GM18517 (cell line): Measurements from ENCODE around the gene ANKLE2.
"Not testable (repeated sequence)": the region's sequence is repeated elsewhere in the genome, so short reads cannot be mapped to it uniquely, and the experiment has no call there.

ENCODE experiments used
- ATAC-seq: cut with Tn5 transposase; IDR thresholded peaks from one replicate; pipeline ENCODE4 v1.9.1; 2021; ENCODE audit warnings: mild to moderate bottlenecking, moderate library complexity; ENCODE audit not compliant: unreplicated experiment

Gene ANKLE2

DNA sequence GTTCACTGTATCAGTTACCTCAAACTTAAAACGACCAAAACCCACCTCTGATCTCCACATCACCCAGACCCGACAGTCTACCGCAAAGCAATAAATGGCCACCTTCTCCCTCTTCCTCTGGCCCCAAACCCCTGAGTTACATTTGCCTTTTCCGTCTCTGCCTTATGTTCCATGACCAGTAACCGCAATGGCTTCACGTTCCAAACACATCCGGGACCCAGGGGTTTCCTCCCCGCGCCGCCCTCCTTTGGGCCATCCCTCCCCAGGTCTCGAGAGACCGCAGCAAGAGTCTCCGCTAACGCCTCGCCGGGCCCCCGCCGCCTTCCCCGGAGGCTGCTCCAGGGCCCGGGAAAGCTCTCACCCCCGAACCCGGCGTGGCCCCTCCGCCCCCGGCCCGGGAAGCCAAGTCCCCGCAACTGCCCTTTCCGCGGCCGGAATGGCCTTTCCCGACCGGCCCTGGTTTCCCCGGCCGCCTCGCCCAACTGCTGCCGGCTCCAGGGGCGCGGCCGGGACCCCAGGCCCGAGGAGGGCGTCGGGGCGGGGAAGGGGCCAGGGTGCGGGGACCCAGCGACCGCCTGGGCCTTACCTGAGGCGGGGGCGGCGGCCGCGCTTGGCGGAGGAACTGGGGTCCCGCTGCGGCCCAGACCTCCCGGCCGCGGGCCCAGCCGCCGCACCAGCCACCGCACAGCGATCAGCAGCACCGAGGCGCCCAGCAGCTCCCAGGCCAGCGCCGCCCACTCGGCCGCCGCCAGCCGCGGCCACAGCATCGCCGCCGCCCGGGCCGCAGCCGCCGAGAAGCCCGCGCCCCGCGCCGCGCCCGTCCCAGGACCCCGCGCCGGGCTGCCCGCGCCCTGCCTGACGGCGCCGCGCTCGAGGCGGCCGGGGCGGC lies at the start of gene ANKLE2:
Gene ANKLE2, minus strand, starts transcription at position 801 of the 889 bp plus-strand sequence. Its CDS starts 34 bp downstream, at position 767.
- peak; percentile 35 for ATAC-seq

- not testable (repeated sequence) for ATAC-seq
Observed at GRCh38 chr12:132809391-132809790, 47.8 kb upstream of the ANKLE2 start.

GRCh38 chr12:132807295-132808092 lies 45.9 kb upstream of the ANKLE2 start:
- ATAC-seq = no peak

DNA sequence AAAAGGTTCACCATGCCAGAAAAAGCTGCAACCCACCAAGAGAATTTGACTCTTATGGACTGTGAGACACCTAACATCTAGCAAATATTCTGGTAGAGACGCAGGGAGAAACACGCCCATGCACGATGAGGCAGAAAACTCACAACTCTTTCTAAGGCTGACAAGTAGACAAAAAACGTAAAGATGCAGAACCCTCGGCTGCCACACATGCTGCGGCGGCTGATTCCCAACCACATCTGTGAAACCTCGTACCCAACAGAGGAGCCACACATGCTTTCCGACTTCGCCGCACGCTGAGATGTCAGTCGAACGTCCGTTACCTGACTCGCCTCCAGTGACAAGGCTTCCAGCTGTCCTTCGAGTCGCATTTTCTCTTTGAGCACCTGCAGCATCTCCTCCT lies 45.2 kb upstream of the ANKLE2 start:
- ATAC-seq = no peak

GRCh38 chr12:132804426-132804861 lies 42.8 kb upstream of the ANKLE2 start:
- no peak for ATAC-seq

DNA sequence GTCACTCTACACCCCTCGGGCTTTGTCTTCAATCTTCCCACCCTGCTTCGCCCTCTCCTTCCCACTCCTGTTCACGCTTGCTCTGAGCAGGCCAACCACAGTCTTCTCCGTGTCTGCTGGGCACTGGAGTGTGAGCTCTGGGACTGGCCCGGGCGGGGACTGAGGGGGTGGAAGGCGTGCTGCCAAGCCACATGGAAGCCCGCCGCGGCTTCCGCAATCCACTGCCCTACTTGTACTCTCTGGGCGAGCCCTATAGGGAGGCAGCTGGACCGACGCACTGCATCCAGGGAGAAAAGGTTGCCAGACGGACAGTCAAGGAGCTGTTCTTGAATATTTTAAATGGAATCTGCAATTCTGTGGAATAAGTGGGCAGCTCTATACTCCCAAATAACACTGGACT lies 42.3 kb upstream of the ANKLE2 start:
- no peak for ATAC-seq

DNA sequence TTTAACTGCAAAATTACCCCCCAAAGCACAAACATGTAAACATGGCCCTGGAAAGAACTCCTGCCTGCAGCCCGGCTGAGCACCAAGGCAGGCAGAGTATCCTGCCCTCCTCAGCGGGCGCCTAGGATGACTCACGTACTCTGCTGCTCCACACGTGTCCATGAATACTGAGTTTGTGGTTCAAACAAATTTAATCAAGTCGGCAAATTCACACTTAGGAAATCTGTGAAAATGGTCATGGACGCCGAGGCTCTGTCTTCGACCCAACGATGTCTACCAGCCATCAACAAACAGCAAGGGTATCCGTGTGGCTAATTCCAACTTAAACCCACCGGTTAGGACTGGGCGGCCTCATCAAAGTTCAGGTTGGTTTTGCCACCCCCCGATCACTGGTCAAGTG lies 41.5 kb upstream of the ANKLE2 start:
- no peak for ATAC-seq

DNA sequence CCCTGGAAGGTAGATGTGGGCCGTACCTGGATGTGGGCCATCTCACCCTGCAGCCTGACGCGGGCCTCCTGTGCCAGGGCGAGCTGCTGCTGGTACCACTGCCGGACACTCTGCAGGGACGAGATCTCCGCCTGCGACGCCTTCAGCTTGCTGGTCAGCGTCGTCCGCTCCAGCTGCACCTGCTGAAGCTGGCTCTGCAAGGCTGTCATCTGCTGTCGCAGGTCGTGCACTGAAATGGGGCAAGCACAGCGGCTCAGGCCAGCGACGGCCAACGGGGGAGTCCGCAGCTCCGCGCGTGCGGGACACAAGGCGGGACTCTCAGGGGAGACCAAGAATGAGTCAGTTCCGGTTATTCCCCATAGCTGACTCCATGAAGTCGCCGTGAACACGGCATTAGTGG lies 40.1 kb upstream of the ANKLE2 start:
- no peak for ATAC-seq

GRCh38 chr12:132798836-132799235 lies 37.2 kb upstream of the ANKLE2 start:
- ATAC-seq = no peak

- ATAC-seq = no peak
Observed at GRCh38 chr12:132797820-132798570, 36.4 kb upstream of the ANKLE2 start.

DNA sequence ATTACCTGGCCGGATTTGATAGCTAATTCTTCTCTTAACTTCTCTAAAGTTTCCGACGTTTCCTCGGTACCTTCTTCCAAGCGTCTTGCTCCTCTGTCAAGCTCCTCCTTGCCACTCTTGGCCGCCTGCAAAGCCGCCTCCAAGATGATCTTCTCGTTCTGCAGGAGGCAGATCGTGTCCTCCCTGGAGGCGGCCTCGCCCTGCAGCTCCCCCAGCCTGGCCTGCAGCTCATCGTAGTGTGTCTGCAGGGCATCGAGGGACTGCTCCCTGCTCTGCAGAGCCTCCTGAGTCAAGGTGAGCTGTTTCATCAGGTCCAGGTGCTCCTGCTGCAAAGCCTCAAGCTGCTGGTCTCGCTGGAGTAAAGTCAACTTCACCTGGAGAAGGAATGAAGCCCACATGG lies 34.2 kb upstream of the ANKLE2 start:
- ATAC-seq = no peak

- ATAC-seq = not testable (repeated sequence)
Observed at GRCh38 chr12:132791940-132792339, 30.3 kb upstream of the ANKLE2 start.

DNA sequence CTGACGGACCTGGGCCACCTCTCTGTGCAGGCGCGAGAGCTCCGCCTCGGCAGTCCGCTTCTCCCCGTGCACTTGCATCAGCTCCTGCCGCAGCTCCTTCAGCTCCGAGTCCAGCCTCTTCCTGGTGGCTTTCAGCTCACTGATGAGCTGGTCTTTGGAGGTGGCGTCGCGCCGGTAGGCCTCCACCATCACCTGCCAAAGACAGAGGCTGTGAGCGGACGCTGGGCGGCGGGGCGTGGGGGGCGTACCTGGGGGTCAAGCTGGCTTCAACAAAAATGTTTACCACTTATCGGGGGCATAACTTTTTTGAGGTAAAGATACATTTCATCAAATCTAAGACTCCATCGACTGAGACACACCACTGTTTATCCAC lies 27.5 kb upstream of the ANKLE2 start:
- ATAC-seq = no peak

GRCh38 chr12:132788375-132789098 lies 26.9 kb upstream of the ANKLE2 start:
- ATAC-seq = no peak

- ATAC-seq = no peak
Observed at GRCh38 chr12:132787877-132788276, 26.2 kb upstream of the ANKLE2 start.

DNA sequence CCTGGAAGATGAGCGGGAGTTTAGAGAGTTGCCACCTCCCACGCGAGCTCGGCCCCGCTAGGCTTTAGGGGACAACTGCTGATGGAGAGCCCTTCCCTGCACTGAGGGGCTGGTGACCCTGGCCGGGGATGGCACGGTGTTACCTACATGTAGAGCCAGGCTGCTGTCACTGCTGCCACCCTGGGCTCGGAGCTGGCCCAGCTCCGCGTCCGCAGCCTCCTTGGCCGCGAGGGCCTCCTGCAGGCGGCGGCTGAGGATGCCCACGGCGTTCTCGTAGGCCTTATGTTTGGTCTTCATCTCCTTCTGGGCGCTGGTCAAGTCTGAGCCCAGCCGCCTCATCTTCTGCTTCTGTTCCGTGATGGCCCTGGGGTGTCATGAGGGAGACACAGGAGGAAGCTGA lies 24.6 kb upstream of the ANKLE2 start:
- ATAC-seq = no peak

- ATAC-seq = no peak
Observed at GRCh38 chr12:132784580-132784979, 22.9 kb upstream of the ANKLE2 start.

DNA sequence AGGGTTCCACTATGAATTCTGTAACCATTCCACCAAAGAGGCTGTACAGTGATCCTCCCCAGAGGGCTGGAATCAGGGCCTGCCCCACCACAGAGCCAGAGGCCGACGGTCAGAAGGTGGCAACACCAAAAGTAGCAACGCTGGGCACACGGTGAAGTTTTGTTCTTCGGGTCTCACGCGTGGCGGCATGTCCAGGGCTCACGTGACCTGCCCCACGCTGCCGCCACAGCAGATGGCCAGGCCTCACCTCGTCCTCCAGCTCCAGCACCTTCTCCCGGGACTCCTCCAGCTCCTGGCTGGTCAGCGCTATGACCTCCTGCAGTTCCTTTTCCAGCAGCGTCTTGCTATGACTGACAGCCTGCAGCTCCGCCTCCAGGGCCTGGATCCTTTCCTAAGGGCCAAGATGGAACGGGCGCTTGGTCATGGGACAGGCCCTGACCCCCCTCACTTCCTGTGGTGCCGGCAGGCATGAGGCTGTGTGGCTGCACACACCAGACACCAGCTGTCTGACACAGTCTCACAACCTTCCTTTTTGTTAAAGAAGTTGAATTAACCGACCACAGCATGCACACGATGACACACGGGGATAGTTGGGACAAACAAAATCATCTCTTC lies 22.4 kb upstream of the ANKLE2 start:
- ATAC-seq = no peak

- ATAC-seq = no peak
Observed at GRCh38 chr12:132781938-132782337, 20.3 kb upstream of the ANKLE2 start.

- no peak for ATAC-seq
Observed at GRCh38 chr12:132779781-132780353, 18.2 kb upstream of the ANKLE2 start.
